ENCODE measurements around the gene DDT. TPM values are rescaled to one million over a fixed set of nuclear protein-coding genes. Genes with fewer than 3 reads are reported as not detected.
"Not testable (repeated sequence)": the region's sequence is repeated elsewhere in the genome, so short reads cannot be mapped to it uniquely, and the experiment has no call there.

Gene DDT
- total RNA-seq = 10 to 100 TPM; 66.7 to 96.9 TPM
- polyA plus RNA-seq (ENCODE audit: insufficient read length in 2 of 2) = 100 to 1,000 TPM in 1 of 2 donors, 10 to 100 TPM in 1; 97.8 to 104 TPM
- long read RNA-seq, donor 1, transcript DDT-202 (3 exons, 713 nt) = major isoform, 81 of 85 reads
- long read RNA-seq, donor 1, partial matches to known transcripts = 0 of 85 reads
- long read RNA-seq, donor 1, other reads (novel, unspliced or antisense) = 0 of 85 reads
- long read RNA-seq, donor 2, transcript DDT-202 (3 exons, 713 nt) = major isoform, 29 of 29 reads
- long read RNA-seq, donor 2, partial matches to known transcripts = 0 of 29 reads
- long read RNA-seq, donor 2, other reads (novel, unspliced or antisense) = 0 of 29 reads
- long read RNA-seq, donor 3, transcript DDT-202 (3 exons, 713 nt) = major isoform, 36 of 38 reads
- long read RNA-seq, donor 3, partial matches to known transcripts = 0 of 38 reads
- long read RNA-seq, donor 3, other reads (novel, unspliced or antisense) = 0 of 38 reads
- long read RNA-seq, donor 4, transcript DDT-202 (3 exons, 713 nt) = major isoform, 70 of 77 reads
- long read RNA-seq, donor 4, transcript DDT-206 (2 exons, 1,048 nt) = minor isoform, 7 of 77 reads
- long read RNA-seq, donor 4, partial matches to known transcripts = 0 of 77 reads
- long read RNA-seq, donor 4, other reads (novel, unspliced or antisense) = 0 of 77 reads

DNA sequence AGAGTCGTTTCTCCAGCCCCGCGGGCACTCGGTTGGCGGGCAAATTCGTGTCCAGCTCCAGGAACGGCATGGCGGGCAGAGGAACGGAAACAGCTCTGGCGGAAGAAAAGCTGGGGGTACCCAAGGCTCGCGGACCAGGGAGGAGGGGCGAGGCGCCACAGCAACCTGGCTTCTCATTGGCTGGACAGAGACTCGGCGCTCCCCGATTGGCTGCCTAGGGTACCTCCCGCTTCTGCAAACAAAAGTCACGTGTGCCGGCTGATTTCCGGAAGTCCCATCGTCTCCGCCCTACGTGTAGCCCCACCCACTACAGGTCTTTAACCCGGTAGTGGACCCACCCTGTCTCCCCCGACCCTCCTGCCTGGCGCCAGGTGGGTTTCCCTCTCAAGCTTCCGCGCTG, at the start of gene DDT:
TSS of gene DDT (minus strand) at position 97 of the 400 bp plus-strand sequence. CDS start at position 70, 27 bp downstream.
- no CpG with 5 or more reads among the region's 29 CpGs for WGBS (ENCODE audit: insufficient coverage)
- H3K4me3 ChIP-seq (ENCODE audit: low read depth, low read length); H3K9me3 ChIP-seq (ENCODE audit: control insufficient read depth, insufficient read depth, low read length); H3K27me3 ChIP-seq (ENCODE audit: control insufficient read depth, insufficient read depth, low read length); DNase-seq (ENCODE audit: low read depth in 4 of 6, low spot score in 6 of 6); H3K4me1 ChIP-seq (ENCODE audit: control insufficient read depth, insufficient read depth, low read length); H3K27ac ChIP-seq (ENCODE audit: low read depth, low read length): not testable (repeated sequence)
- H3K36me3 ChIP-seq (ENCODE audit: control insufficient read depth, insufficient read depth, low read length) = peaks cover 26% of the 10 kb centered on the region

DNA sequence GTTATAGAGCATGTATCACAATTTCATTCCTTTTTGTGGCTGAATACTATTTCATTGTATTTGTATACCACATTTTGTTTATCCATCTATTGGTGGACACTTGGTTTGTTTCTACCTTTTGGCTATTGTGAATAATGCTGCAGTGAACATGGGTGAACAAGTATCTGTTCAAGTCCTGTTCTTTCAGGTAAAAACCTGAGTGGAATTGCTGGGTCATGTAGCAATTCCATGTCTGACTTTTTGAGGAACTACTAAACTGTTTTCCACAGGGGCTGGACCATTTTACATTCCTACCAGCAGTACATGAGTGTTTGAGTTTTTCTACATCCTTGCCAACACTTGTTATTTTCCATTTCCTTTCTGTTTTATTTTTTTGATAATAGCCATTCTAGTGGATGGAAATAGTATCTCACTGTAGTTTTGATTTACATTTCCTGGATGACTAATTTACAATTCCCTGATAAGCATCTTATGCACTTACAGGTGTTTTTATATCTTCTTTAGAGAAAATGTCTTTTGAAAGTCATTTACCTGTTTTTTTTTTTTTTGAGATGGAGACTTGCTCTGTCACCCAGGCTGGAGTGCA, 49.1 kb upstream of the DDT start:
- Histone ChIP-seq H3K4me3 (ENCODE audit: low read depth, low read length) (no peak overlapping the region), H3K27me3 (ENCODE audit: control insufficient read depth, insufficient read depth, low read length) (no peaks in the 10 kb centered on the region), H3K27ac (ENCODE audit: low read depth, low read length) (no peak overlapping the region), H3K4me1 (ENCODE audit: control insufficient read depth, insufficient read depth, low read length) (no peaks in the 10 kb centered on the region), H3K36me3 (ENCODE audit: control insufficient read depth, insufficient read depth, low read length) (peaks cover 5% of the 10 kb centered on the region), H3K9me3 (ENCODE audit: control insufficient read depth, insufficient read depth, low read length) (no peaks in the 10 kb centered on the region)
- no peak for DNase-seq (ENCODE audit: low read depth in 4 of 6, low spot score in 6 of 6)

DNA sequence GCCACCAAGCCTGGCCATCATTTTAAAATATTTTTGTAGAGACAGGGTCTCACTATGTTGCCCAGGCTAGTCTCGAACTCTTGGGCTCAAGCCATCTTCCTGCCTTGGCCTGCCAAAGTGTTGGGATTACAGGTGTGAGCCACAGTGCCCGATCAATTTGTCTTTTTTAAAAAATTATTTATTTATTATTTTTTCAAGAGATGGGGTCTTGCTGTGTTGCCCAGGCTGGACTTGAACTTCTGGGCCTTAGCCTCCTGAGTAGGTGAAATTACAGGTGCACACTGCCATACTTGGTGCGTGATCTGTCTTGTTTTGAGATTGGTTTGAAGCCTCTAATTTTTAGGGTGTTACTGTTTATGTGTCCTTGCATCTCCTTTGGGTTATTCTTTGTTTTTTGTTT, 47.1 kb upstream of the DDT start:
- H3K4me3 ChIP-seq (ENCODE audit: low read depth, low read length) = no peak overlapping the region
- DNase-seq (ENCODE audit: low read depth in 4 of 6, low spot score in 6 of 6) = no peak
- peaks cover 5% of the 10 kb centered on the region for H3K36me3 ChIP-seq (ENCODE audit: control insufficient read depth, insufficient read depth, low read length)
- H3K9me3 ChIP-seq (ENCODE audit: control insufficient read depth, insufficient read depth, low read length) = no peaks in the 10 kb centered on the region
- H3K4me1 ChIP-seq (ENCODE audit: control insufficient read depth, insufficient read depth, low read length) = no peaks in the 10 kb centered on the region
- H3K27ac ChIP-seq (ENCODE audit: low read depth, low read length) = no peak overlapping the region
- WGBS (ENCODE audit: insufficient coverage) = 100% methylated on average over 2 of the region's 3 CpGs
- no peaks in the 10 kb centered on the region for H3K27me3 ChIP-seq (ENCODE audit: control insufficient read depth, insufficient read depth, low read length)

DNA sequence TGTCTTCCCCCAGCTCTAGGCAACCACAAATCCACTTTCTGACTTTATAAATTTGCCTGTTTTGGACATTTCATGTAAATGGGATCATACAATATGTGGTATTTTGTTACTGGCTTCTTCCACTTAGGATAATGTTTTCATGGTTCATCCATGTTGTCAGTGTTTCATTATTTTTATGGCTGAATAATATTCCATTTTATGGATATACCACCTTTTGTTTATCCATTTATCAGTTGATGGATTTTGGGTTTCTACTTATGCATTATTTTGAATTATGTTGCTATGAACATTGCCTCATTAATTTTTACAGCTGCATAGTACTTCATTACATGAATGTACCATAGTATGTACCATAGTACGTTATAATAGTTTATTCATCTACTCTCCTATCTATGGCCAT, 41.9 kb upstream of the DDT start:
- Histone ChIP-seq H3K27me3 (ENCODE audit: control insufficient read depth, insufficient read depth, low read length) (no peaks in the 10 kb centered on the region), H3K36me3 (ENCODE audit: control insufficient read depth, insufficient read depth, low read length) (no peaks in the 10 kb centered on the region), H3K4me1 (ENCODE audit: control insufficient read depth, insufficient read depth, low read length) (peaks cover 15% of the 10 kb centered on the region), H3K9me3 (ENCODE audit: control insufficient read depth, insufficient read depth, low read length) (peaks cover 2% of the 10 kb centered on the region), H3K4me3 (ENCODE audit: low read depth, low read length) (no peak overlapping the region), H3K27ac (ENCODE audit: low read depth, low read length) (no peak overlapping the region)
- WGBS (ENCODE audit: insufficient coverage) = no CpG with 5 or more reads among the region's 1 CpG
- DNase-seq (ENCODE audit: low read depth in 4 of 6, low spot score in 6 of 6) = no peak

DNA sequence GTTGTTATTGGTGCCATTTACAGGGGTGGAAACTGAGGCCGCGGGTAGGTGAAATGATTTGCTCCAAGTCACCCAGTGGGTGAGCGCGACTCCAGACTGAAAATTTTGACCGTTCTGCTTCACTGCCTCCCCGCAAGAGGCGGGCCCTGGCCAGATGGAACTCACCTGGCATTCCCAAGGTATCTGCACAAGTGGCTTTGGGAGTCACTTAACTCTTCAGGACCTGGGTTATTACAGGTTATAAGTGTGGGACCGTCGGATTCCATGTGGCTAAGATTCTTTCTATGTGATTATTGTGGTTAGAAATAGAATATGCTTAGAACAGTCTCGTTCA, 37.5 kb upstream of the DDT start:
- peak in 1 of 6 donors; percentile 9 for DNase-seq (ENCODE audit: low read depth in 4 of 6, low spot score in 6 of 6)
- peaks cover 2% of the 10 kb centered on the region for H3K9me3 ChIP-seq (ENCODE audit: control insufficient read depth, insufficient read depth, low read length)
- peaks cover 15% of the 10 kb centered on the region for H3K4me1 ChIP-seq (ENCODE audit: control insufficient read depth, insufficient read depth, low read length)
- H3K27me3 ChIP-seq (ENCODE audit: control insufficient read depth, insufficient read depth, low read length) = no peaks in the 10 kb centered on the region
- no peaks in the 10 kb centered on the region for H3K36me3 ChIP-seq (ENCODE audit: control insufficient read depth, insufficient read depth, low read length)
- H3K4me3 ChIP-seq (ENCODE audit: low read depth, low read length) = peak overlapping the region; percentile 94
- 0% methylated on average over 9 of the region's 10 CpGs for WGBS (ENCODE audit: insufficient coverage)
- H3K27ac ChIP-seq (ENCODE audit: low read depth, low read length) = peak overlapping the region; percentile 90

DNA sequence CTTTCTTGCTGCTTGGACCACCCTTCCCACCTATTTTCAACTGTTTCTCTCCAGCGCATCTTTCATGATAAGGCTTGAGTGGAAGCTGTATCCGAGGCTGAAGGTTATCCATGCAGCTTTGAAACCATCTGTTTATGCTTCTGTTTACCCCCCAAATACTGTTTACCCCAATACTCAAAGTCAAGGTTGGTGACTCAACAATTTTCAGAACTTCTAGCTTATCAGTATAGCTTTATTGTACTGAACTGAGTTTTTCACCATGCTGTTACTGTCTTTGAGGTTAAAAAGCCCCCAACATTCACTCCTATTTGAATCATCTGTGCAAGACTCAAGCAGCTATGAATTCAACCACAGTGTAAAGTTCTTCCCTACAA, 35.8 kb upstream of the DDT start:
- Histone ChIP-seq H3K4me3 (ENCODE audit: low read depth, low read length) (no peak overlapping the region), H3K27ac (ENCODE audit: low read depth, low read length) (no peak overlapping the region), H3K4me1 (ENCODE audit: control insufficient read depth, insufficient read depth, low read length) (peaks cover 20% of the 10 kb centered on the region), H3K9me3 (ENCODE audit: control insufficient read depth, insufficient read depth, low read length) (no peaks in the 10 kb centered on the region), H3K27me3 (ENCODE audit: control insufficient read depth, insufficient read depth, low read length) (no peaks in the 10 kb centered on the region), H3K36me3 (ENCODE audit: control insufficient read depth, insufficient read depth, low read length) (no peaks in the 10 kb centered on the region)
- 100% methylated on average over 1 of the region's 2 CpGs for WGBS (ENCODE audit: insufficient coverage)
- no peak for DNase-seq (ENCODE audit: low read depth in 4 of 6, low spot score in 6 of 6)

DNA sequence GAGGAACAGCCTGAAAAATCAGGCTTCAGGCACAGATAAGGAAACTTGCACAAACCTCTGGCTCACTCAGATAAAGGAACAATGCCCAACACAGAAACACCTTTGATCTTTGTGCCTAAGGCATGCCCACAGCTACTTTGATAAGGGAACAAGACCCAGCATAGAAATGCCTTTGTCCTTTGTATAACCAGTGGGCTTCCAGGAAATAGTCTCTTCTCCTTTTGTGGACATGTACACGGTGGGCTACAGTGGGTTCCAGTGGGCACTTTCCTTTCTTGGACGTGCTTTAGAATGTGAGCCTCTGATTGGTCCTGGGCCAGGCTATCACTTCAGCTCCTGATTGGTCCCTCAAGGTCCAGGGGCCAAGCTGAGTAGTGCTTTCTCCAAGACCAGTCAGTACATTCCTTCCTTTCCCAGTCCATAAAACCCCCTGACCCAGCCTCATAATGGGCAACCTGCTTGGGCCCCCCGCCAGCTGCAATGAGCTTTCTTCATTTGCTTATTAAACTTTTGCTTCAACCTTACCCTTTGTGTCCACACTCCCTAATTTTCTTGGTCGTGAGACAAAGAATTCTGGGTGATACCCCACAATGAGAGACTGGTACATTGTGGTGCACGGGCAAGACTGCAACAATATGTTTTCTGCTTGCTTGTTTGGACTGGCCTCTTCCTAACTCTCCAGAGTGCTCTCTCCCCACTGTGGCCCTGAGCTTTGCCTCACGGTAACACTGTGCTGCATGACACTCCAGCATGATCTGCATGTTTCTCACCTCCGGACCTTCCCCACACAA, 35.2 kb upstream of the DDT start:
- WGBS (ENCODE audit: insufficient coverage) = 89% methylated on average over 7 of the region's 7 CpGs
- no peak overlapping the region for H3K4me3 ChIP-seq (ENCODE audit: low read depth, low read length)
- H3K27ac ChIP-seq (ENCODE audit: low read depth, low read length) = no peak overlapping the region
- H3K27me3 ChIP-seq (ENCODE audit: control insufficient read depth, insufficient read depth, low read length) = no peaks in the 10 kb centered on the region
- no peaks in the 10 kb centered on the region for H3K9me3 ChIP-seq (ENCODE audit: control insufficient read depth, insufficient read depth, low read length)
- H3K4me1 ChIP-seq (ENCODE audit: control insufficient read depth, insufficient read depth, low read length) = peaks cover 21% of the 10 kb centered on the region
- H3K36me3 ChIP-seq (ENCODE audit: control insufficient read depth, insufficient read depth, low read length) = no peaks in the 10 kb centered on the region
- DNase-seq (ENCODE audit: low read depth in 4 of 6, low spot score in 6 of 6) = no peak

DNA sequence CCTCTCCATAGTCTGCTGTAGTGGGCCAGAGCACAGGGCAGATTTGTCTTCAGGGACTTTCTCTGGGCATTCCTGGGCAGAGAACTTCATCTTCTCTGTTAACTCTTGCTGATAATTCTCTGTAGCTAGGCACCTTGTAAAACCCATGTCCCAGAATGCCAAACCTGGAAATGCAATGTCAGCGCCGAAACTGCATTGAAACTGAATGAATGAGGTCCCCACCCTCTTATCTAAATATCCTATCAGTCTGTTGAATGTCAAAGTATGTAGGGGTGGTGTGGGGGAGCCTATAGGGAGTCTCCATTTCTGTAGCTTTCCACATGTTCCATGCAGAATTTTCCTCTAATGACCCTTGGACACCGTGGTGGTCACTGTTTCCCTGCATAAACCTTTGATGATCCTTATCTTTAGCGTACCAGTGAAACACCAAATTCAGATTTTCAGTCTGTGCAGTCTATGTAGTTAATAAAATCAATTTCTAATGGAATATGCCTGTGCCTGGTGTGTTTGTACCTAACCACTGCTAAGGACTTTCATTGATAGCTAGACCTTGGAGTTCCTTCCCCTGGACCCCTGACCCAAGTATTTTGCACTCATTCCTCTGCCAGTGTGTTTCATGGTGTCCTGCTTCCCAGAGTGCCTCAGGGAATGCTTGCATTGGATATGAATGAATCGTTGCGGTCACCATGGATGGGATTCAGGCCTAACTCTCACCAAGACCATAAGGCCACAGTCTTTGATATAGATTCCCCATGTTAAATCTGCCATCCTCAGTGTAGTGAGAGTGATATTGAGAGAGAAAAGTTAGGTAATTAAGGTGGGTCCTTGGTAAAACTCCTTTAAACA, 34.4 kb upstream of the DDT start:
- Histone ChIP-seq H3K4me3 (ENCODE audit: low read depth, low read length) (no peak overlapping the region), H3K36me3 (ENCODE audit: control insufficient read depth, insufficient read depth, low read length) (no peaks in the 10 kb centered on the region), H3K9me3 (ENCODE audit: control insufficient read depth, insufficient read depth, low read length) (no peaks in the 10 kb centered on the region), H3K4me1 (ENCODE audit: control insufficient read depth, insufficient read depth, low read length) (peaks cover 21% of the 10 kb centered on the region), H3K27me3 (ENCODE audit: control insufficient read depth, insufficient read depth, low read length) (no peaks in the 10 kb centered on the region), H3K27ac (ENCODE audit: low read depth, low read length) (no peak overlapping the region)
- WGBS (ENCODE audit: insufficient coverage) = 100% methylated on average over 1 of the region's 6 CpGs
- DNase-seq (ENCODE audit: low read depth in 4 of 6, low spot score in 6 of 6) = no peak

DNA sequence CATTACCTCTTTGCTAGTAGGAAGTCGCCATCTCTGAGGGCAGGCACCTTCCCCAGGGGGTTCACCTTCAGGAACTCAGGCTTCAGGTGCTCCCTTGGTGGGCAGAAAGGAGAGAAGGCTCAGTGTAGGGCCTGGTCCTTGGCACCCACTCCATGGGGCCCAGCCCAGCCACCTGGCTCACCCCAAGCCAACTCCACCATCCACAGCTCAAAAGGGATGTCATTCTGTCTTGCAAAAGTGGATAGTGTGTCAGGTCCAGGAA, 33.7 kb upstream of the DDT start:
- Histone ChIP-seq H3K27me3 (ENCODE audit: control insufficient read depth, insufficient read depth, low read length) (no peaks in the 10 kb centered on the region), H3K36me3 (ENCODE audit: control insufficient read depth, insufficient read depth, low read length) (no peaks in the 10 kb centered on the region), H3K9me3 (ENCODE audit: control insufficient read depth, insufficient read depth, low read length) (no peaks in the 10 kb centered on the region), H3K4me3 (ENCODE audit: low read depth, low read length) (no peak overlapping the region), H3K27ac (ENCODE audit: low read depth, low read length) (no peak overlapping the region), H3K4me1 (ENCODE audit: control insufficient read depth, insufficient read depth, low read length) (peaks cover 17% of the 10 kb centered on the region)
- 57% methylated on average over 1 of the region's 1 CpG for WGBS (ENCODE audit: insufficient coverage)
- DNase-seq (ENCODE audit: low read depth in 4 of 6, low spot score in 6 of 6) = no peak
